GM12878 (cell line): Measurements from ENCODE around the gene DHDH. TPM values are rescaled to one million over a fixed set of nuclear protein-coding genes. Genes with fewer than 3 reads are reported as not detected.
A peak's percentile ranks its signal among the peaks of the same experiment; 100 is the strongest.

Experiments used
- ATAC-seq: fragments of 200-7000 bp; cut with Tn5 transposase; 3 replicates; pipeline ENCODE4 v1.9.1; 2020; ENCODE audit warnings: mild to moderate bottlenecking, moderate library complexity
- BruUV-seq: library from RNA; stranded (reverse); fragments of 400-500 nt; replicated peaks from 2 replicates; lab custom pipeline; 2021; lab: Mats Ljungman, UMichigan
- CTCF ChIA-PET: fragments of 300-600 bp; sonication (Branson Sonifier 250); formaldehyde crosslinking; extraction: SDS; loops from one replicate; lab custom pipeline; 2021; ENCODE audit warnings: inconsistent platforms; lab: Yijun Ruan, JAX
- POLR2A ChIA-PET: fragments of 350-600 bp; formaldehyde crosslinking; extraction: SDS; loops from one replicate; lab custom pipeline; 2021; ENCODE audit warnings: inconsistent platforms; lab: Charles Lee
- RAD21 ChIA-PET: fragments of 300-600 bp; sonication (Branson Sonifier 250); formaldehyde crosslinking; loops from one replicate; lab custom pipeline; 2023; ENCODE audit warnings: antibody characterized with exemption; ENCODE audit not compliant: unreplicated experiment; lab: Charles Lee
- SMC1A ChIA-PET: fragments of 300-600 bp; sonication (Branson Sonifier 250); formaldehyde crosslinking; loops from one replicate; lab custom pipeline; 2023; ENCODE audit not compliant: unreplicated experiment, uncharacterized antibody; lab: Charles Lee
- DNase-seq: peaks from one replicate; pipeline ENCODE4 v3.0.0-alpha.2; 2011; ENCODE audit warnings: low read depth, low spot score
- FAIRE-seq: peaks from 3 replicates; lab custom pipeline; 2011; peaks lifted over from hg19 to GRCh38; lab: Jason Lieb, UNC
- H2AFZ ChIP-seq: 2 replicates; pipeline ENCODE4 v1.6.0; 2011; ENCODE audit warnings: low read depth, low read length, control low read depth; ENCODE audit not compliant: control insufficient read depth
- H3K27ac ChIP-seq: 2 replicates; pipeline ENCODE4 v1.5.1; 2011; ENCODE audit warnings: control low read depth; ENCODE audit not compliant: control insufficient read depth, insufficient read depth
- H3K27me3 ChIP-seq, 2 experiments: replicated peaks in 1 of 2; 2 replicates each; pipeline versions ENCODE4 v1.6.0 to v1.6.1; 2011; ENCODE audit warnings: low read length in 1 of 2; ENCODE audit not compliant: control insufficient read depth in 2 of 2, insufficient read depth in 2 of 2
- H3K36me3 ChIP-seq, 2 experiments: 2 replicates each; pipeline ENCODE4 v1.5.1; 2011; ENCODE audit warnings: low read length in 1 of 2; ENCODE audit not compliant: control insufficient read depth in 2 of 2, insufficient read depth in 2 of 2
- H3K4me1 ChIP-seq: 2 replicates; pipeline ENCODE4 v1.6.1; 2011; ENCODE audit warnings: mild to moderate bottlenecking, low read length, moderate library complexity, mixed read lengths; ENCODE audit not compliant: control insufficient read depth, insufficient read depth
- H3K4me2 ChIP-seq: 2 replicates; pipeline ENCODE4 v1.6.0; 2011; ENCODE audit warnings: control low read depth; ENCODE audit not compliant: control insufficient read depth, insufficient read depth
- H3K4me3 ChIP-seq: fragments of 200-600 bp; sonication (generic); 2 replicates; pipeline ENCODE4 v1.5.1; 2016
- H3K79me2 ChIP-seq: 2 replicates; pipeline ENCODE4 v1.6.0; 2011; ENCODE audit warnings: low read length; ENCODE audit not compliant: control insufficient read depth, insufficient read depth
- H3K9ac ChIP-seq: 2 replicates; pipeline ENCODE4 v1.8.0; 2011; ENCODE audit warnings: low read length, control low read depth, mixed read lengths; ENCODE audit not compliant: control insufficient read depth, insufficient read depth
- H3K9me3 ChIP-seq: replicated peaks from 3 replicates; pipeline ENCODE4 v1.5.1; 2011; ENCODE audit warnings: mild to moderate bottlenecking, low read length; ENCODE audit not compliant: control insufficient read depth, insufficient read depth
- H4K20me1 ChIP-seq: 2 replicates; pipeline ENCODE4 v1.6.0; 2011; ENCODE audit not compliant: control insufficient read depth, insufficient read depth
- BMI1 ChIP-seq: fragments of 450-650 bp; IDR thresholded peaks from 2 replicates; pipeline ENCODE4 v1.6.1; 2016; ENCODE audit warnings: mild to moderate bottlenecking, moderate library complexity, borderline replicate concordance
- CTCF ChIP-seq, 3 experiments: IDR thresholded peaks in 2 of 3; conservative IDR thresholded peaks in 1 of 3; 2 replicates each; pipeline ENCODE4 v1.5.1; 2011; ENCODE audit warnings: low read depth in 3 of 3, low read length in 3 of 3, mild to moderate bottlenecking in 3 of 3, control low read depth in 2 of 3, moderate library complexity in 2 of 3, inconsistent platforms in 1 of 3, mixed read lengths in 1 of 3; ENCODE audit not compliant: control insufficient read depth in 2 of 3, insufficient read depth in 1 of 3; ENCODE audit errors: extremely low read depth in 1 of 3
- EED ChIP-seq: sonication (generic); IDR thresholded peaks from 2 replicates; pipeline ENCODE4 v1.6.1; 2016; ENCODE audit warnings: antibody characterized with exemption, low read depth
- EZH2 ChIP-seq: IDR thresholded peaks from 2 replicates; pipeline ENCODE4 v1.6.1; 2012; ENCODE audit warnings: low read depth, mild to moderate bottlenecking, control low read depth, inconsistent platforms, low read length, borderline replicate concordance; ENCODE audit not compliant: control insufficient read depth
- HSF1 ChIP-seq: fragments of 150-350 bp; IDR thresholded peaks from 2 replicates; pipeline ENCODE4 v1.6.1; 2014; ENCODE audit warnings: mild to moderate bottlenecking, low read depth, low read length
- IKZF2 ChIP-seq, 2 experiments: fragments of 450-650 bp; IDR thresholded peaks; 2 replicates each; pipeline ENCODE4 v1.6.1; 2017; ENCODE audit warnings: mild to moderate bottlenecking in 2 of 2, moderate library complexity in 2 of 2
- MAX ChIP-seq: IDR thresholded peaks from 2 replicates; pipeline ENCODE4 v1.6.1; 2012; ENCODE audit warnings: low read depth, low read length, improper control_type of control experiment
- NKRF ChIP-seq: fragments of 450-650 bp; conservative IDR thresholded peaks from 2 replicates; pipeline ENCODE4 v1.6.1; 2017; ENCODE audit warnings: mild to moderate bottlenecking, moderate library complexity
- NR2F1 ChIP-seq: fragments of 450-650 bp; conservative IDR thresholded peaks from 2 replicates; pipeline ENCODE4 v1.6.1; 2017; ENCODE audit warnings: mild to moderate bottlenecking
- RAD21 ChIP-seq: IDR thresholded peaks from 2 replicates; pipeline ENCODE4 v1.6.1; 2011; ENCODE audit warnings: mild to moderate bottlenecking, low read depth, low read length, moderate library complexity; ENCODE audit not compliant: insufficient read depth
- SIN3A ChIP-seq: IDR thresholded peaks from 2 replicates; pipeline ENCODE4 v1.6.1; 2012; ENCODE audit warnings: low read depth, low read length, improper control_type of control experiment
- SMAD1 ChIP-seq: fragments of 450-650 bp; IDR thresholded peaks from 2 replicates; pipeline ENCODE4 v1.6.1; 2018; ENCODE audit warnings: mild to moderate bottlenecking, low read depth; ENCODE audit not compliant: partially characterized antibody
- WGBS: methylation state at CpG from one replicate; pipeline ENCODE4 v1.1.6; 2016; ENCODE audit warnings: low lambda C conversion rate; ENCODE audit not compliant: insufficient replicate concordance, insufficient coverage; ENCODE audit errors: missing lambda C conversion rate; 5-methylcytosine and 5-hydroxymethylcytosine counted together
- in situ Hi-C: fragments of 300-500 bp; cut with MboI; formaldehyde crosslinking; loops from 9 replicates; pipeline ENCODE4 v1.14.3; 2018; ENCODE audit warnings: mixed read lengths
- intact Hi-C: fragments of 100-400 bp; cut with micrococcal nuclease; formaldehyde crosslinking; loops from one replicate; pipeline ENCODE4 v1.14.2; 2022; ENCODE audit not compliant: unreplicated experiment
- polyA plus RNA-seq, 11 experiments: library from polyadenylated mRNA; depleted of rRNA in 4 of 11; unstranded in 6 of 11; stranded (reverse) in 5 of 11; fragments of >200 nt; fragmentation: Nextera tagmentation in 4 of 11; fragmentation: Illumina TruSeq in 1 of 11; extraction: Ambion mirVana in 4 of 11; extraction: Trizol in 1 of 11; gene quantifications; 1 replicate in 1 of 11; 2 replicates in 10 of 11; pipeline versions ENCODE4 v1.2.1 to v1.2.3, GENCODE V29; 2011 to 2016; ENCODE audit warnings: inconsistent platforms in 2 of 11, missing spikeins in 2 of 11, low read depth in 1 of 11
- total RNA-seq, 4 experiments: library from RNA; depleted of rRNA in 3 of 4; stranded (reverse); fragments of >200 nt in 3 of 4; fragmentation: Illumina TruSeq in 1 of 4; extraction: Trizol in 1 of 4; gene quantifications; 2 replicates each; pipeline versions ENCODE4 v1.2.1 to v1.2.3, GENCODE V29; 2013 to 2021

Gene DHDH
- total and polyA plus RNA-seq, 10 of the 15 experiments (the other 5 are each of a cell fraction or from before 2014, with no cell fraction given) = 0.13 to 0.21 (median 0.15) TPM; not detected in 7

GRCh38 chr19:48964205-48965039, 30.9 kb downstream of the DHDH start:
- peak overlapping the region; percentile 73 for H3K9ac ChIP-seq
- peak; percentile 20; the same call in 1 of the 2 replicates for TF ChIP-seq EED
- TF ChIP-seq HSF1 = peak; percentile 65; the same call in 1 of the 2 replicates
- TF ChIP-seq BMI1 = no peak
- 0 out of 2 replicates have a peak, but pooled peaks have one; percentile 66 for TF ChIP-seq SIN3A
- peak; percentile 17 for TF ChIP-seq SMAD1
- peak in 1 of 2 experiments; percentile 11; a peak in 2 of 4 replicates for TF ChIP-seq IKZF2 (IDR thresholded peaks at IDR 0.05)
- TF ChIP-seq CTCF (IDR thresholded peaks at IDR 0.05 in 2 of 3, conservative IDR thresholded peaks at IDR 0.05 in 1 of 3; ENCODE audit: control insufficient read depth in 2 of 3, extremely low read depth in 1 of 3, insufficient read depth in 1 of 3, low read depth in 3 of 3, low read length in 3 of 3) = no peak
- no peak for TF ChIP-seq RAD21
- peak; percentile 10; the same call in 1 of the 2 replicates for TF ChIP-seq NKRF
- no peak for TF ChIP-seq NR2F1
- TF ChIP-seq EZH2 = no peak
- peak; percentile 53; the same call in 1 of the 2 replicates for TF ChIP-seq MAX
- H3K27ac ChIP-seq = peak overlapping the region; percentile 84
- peak; percentile 72 for FAIRE-seq
- CTCF ChIA-PET = interaction anchor here (0.7 to 2.2 kb wide), 8 partner anchors 29 to 488 kb away, joined by 3 to 10 read pairs (median 5); partner anchors contain the start of genes GYS1, HSD17B14, PIH1D1 and PPP1R15A
- POLR2A ChIA-PET = interaction anchor here (0.5 to 4.2 kb wide), 25 partner anchors 9 to 1221 kb away, joined by 3 to 64 read pairs (median 5); partner anchors contain the start of genes BAX, BCAT2, DHDH and GYS1
- intact Hi-C loops (loop anchor here (1.0 to 10.0 kb wide), 2 partner anchors 89 to 330 kb away; partner anchors contain the start of gene DBP), in situ Hi-C loops (no loop called here)
- BruUV-seq = TSS peak; percentile 68
- H4K20me1 ChIP-seq = no peaks in the 10 kb centered on the region
- H3K4me3 ChIP-seq = peak overlapping the region; percentile 73
- 4% methylated on average over 19 of the region's 19 CpGs for WGBS
- H3K27me3 ChIP-seq = no peaks in the 10 kb centered on the region
- peaks cover 3 to 19% of the 10 kb centered on the region in 2 experiments for H3K36me3 ChIP-seq
- no peak for ATAC-seq
- peaks cover 41% of the 10 kb centered on the region for H3K4me1 ChIP-seq
- SMC1A ChIA-PET = interaction anchor here (0.8 to 2.2 kb wide), 8 partner anchors 10 to 169 kb away, joined by 3 to 24 read pairs (median 4); partner anchors contain the start of genes GYS1, PPP1R15A and RUVBL2
- H3K9me3 ChIP-seq = no peaks in the 10 kb centered on the region
- H2AFZ ChIP-seq = peak overlapping the region; percentile 20; the same call in 1 of the 2 replicates
- RAD21 ChIA-PET = interaction anchor here (0.7 to 1.6 kb wide), 10 partner anchors 10 to 176 kb away, joined by 3 to 12 read pairs (median 6); partner anchors contain the start of genes BAX, GYS1 and RUVBL2
- DNase-seq = no peak
- H3K79me2 ChIP-seq = peaks cover 33% of the 10 kb centered on the region
- peak overlapping the region; percentile 98 for H3K4me2 ChIP-seq
